ENCODE data around the gene GDI1.
A peak's percentile ranks its signal among the peaks of the same experiment; 100 is the strongest.

The GDI1 gene

DNA sequence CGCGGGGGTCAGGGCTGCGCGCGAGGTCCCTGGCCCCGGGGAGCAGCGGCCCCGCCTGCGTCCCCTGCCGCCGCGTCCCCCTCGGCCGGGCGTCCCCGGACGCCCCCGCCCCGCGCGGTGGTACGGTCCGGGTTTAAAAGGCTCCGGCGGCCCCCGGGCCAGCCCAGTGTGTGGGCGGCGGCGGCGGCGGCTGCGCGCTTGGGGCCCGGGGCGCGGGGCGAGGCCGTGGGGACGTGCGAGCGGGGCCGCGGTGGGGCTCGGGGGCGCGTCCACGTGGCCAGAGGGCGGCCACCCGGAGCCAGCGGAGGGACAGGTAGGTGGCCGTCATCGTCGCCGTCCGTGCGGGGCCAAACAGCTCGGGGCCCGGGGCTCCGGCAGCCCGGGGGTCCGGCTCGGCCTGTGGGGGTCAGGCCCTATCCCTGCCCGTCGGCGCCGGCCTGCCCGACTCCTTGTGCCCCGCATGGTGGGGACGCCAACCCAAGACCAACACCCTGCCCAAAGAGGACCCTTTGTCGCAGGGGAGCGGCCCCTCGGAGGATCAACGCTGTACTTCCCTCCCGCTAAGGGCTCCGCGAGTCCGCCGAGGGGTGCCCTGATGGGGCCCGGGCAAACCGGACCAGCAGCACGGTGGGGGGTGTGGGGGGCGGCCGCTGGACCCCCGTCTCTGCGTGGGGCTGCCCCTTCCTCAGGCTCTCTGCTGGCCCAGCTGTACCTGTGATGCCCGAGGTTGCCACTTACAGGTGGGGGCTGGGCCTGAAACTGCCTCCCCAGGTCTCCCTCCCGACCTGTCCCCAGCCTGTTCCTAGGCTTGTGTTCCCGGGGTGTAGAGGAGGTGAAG, 21.4 kb downstream of the GDI1 start, which contains the start of gene PLXNA3:
Gene PLXNA3, plus strand, starts transcription at position 166 of the 838 bp plus-strand sequence. CDS start 1,903 bp downstream, outside the sequence.
- Histone ChIP-seq H3K4me3 (peak within 1 kb of the TSS; percentile 77), H3K9ac (ENCODE audit: insufficient read length) (peak within 1 kb of the TSS; percentile 60), H3K9me3 (ENCODE audit: low read depth, low read length) (no peaks in the 10 kb centered on the region), H3K36me3 (ENCODE audit: insufficient read depth, low read length) (no peaks in the 10 kb centered on the region; the same call in 1 of the 2 replicates), H3K27ac (no peak within 1 kb of the TSS)
- DNase-seq (ENCODE audit: low read depth, low spot score), result no peak
- TF ChIP-seq FOXP2 (optimal IDR thresholded peaks at IDR 0.05; ENCODE audit: control extremely low read depth, extremely low read length, insufficient read depth) (no peak), POLR2AphosphoS5 (IDR thresholded peaks at IDR 0.05; ENCODE audit: borderline replicate concordance, low read depth, low read length) (no peak), EZH2 (IDR thresholded peaks at IDR 0.05) (no peak)

DNA sequence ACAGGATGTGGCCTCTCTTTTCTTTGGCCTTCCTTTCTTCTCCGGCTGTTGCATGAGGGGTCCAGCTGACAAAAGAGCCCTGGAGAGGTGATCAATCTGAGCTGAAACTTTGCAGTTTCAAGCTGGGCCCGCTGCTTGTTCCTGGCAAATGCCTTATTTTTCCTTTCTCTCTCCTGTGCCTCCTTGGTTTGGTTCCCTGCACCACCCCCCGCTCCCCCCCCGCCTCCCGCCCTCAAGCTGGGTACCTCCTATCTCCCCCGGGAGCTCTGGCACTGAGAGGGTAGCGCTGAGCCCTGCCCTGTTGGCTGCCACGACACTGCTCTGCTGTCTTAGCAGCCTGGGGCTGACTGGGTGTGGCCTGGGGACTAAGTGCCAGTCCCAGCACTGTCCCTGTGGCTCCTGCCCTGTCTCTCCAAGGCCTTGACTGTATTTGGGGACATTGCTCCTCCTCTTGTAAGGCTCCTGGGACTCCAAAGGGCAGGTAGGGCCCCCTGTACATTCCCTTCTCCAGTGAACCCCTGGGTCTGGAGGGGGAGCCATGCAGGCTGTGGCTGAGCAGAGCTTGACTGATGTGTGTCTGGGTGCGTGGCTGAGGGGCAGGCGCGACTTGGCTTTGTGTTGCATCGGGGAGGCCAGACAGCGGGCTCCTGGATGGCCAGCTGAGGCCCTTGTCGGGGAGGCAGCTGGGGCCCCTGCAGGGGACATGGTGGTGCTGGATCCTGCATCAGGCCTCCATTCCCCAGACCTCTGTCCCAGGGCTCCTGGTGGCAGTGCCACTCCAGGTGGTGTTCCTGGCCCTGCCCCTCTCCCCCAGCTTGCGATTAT, 22.2 kb downstream of the GDI1 start:
- Histone ChIP-seq H3K36me3 (ENCODE audit: insufficient read depth, low read length) (no peaks in the 10 kb centered on the region; the same call in 1 of the 2 replicates), H3K9me3 (ENCODE audit: low read depth, low read length) (no peaks in the 10 kb centered on the region), H3K9ac (ENCODE audit: insufficient read length) (peak overlapping the region; percentile 60), H3K4me3 (peak overlapping the region; percentile 77), H3K27ac (no peak overlapping the region)
- DNase-seq (ENCODE audit: low read depth, low spot score), result no peak
- TF ChIP-seq FOXP2 (optimal IDR thresholded peaks at IDR 0.05; ENCODE audit: control extremely low read depth, extremely low read length, insufficient read depth), result no peak
- no peak for TF ChIP-seq EZH2 (IDR thresholded peaks at IDR 0.05)
- TF ChIP-seq POLR2AphosphoS5 (IDR thresholded peaks at IDR 0.05; ENCODE audit: borderline replicate concordance, low read depth, low read length), result no peak

DNA sequence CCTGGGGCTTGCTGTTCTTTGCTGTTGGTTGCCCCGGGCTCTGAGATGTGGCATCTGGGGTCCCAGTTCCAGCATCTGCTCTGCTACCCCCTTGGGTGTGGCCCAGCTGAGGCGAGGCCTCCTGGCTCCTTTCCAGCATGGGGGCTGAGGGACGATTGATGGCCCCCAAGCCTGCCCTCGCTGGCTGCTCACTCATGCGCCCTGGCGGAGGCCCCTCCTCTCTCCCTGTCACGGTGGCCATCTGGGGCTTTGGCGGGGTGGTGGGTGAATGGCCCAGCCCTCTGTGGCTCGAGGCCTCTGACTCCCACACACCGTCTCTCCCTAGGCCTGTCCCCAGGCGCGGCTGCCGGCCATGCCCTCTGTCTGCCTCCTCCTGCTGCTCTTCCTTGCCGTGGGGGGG, 22.9 kb downstream of the GDI1 start:
- Histone ChIP-seq H3K4me3 (no peak overlapping the region), H3K27ac (no peak overlapping the region), H3K9me3 (ENCODE audit: low read depth, low read length) (no peaks in the 10 kb centered on the region), H3K36me3 (ENCODE audit: insufficient read depth, low read length) (no peaks in the 10 kb centered on the region; the same call in 1 of the 2 replicates), H3K9ac (ENCODE audit: insufficient read length) (no peak overlapping the region)
- TF ChIP-seq POLR2AphosphoS5 (IDR thresholded peaks at IDR 0.05; ENCODE audit: borderline replicate concordance, low read depth, low read length) (no peak), FOXP2 (optimal IDR thresholded peaks at IDR 0.05; ENCODE audit: control extremely low read depth, extremely low read length, insufficient read depth) (no peak), EZH2 (IDR thresholded peaks at IDR 0.05) (no peak)
- no peak for DNase-seq (ENCODE audit: low read depth, low spot score)

GRCh38 chrX:154460326-154460725, 23.4 kb downstream of the GDI1 start:
- Histone ChIP-seq H3K9ac (ENCODE audit: insufficient read length) (no peak overlapping the region), H3K4me3 (no peak overlapping the region), H3K9me3 (ENCODE audit: low read depth, low read length) (no peaks in the 10 kb centered on the region), H3K36me3 (ENCODE audit: insufficient read depth, low read length) (no peaks in the 10 kb centered on the region; the same call in 1 of the 2 replicates), H3K27ac (no peak overlapping the region)
- TF ChIP-seq POLR2AphosphoS5 (IDR thresholded peaks at IDR 0.05; ENCODE audit: borderline replicate concordance, low read depth, low read length) (no peak), EZH2 (IDR thresholded peaks at IDR 0.05) (no peak), FOXP2 (optimal IDR thresholded peaks at IDR 0.05; ENCODE audit: control extremely low read depth, extremely low read length, insufficient read depth) (no peak)
- DNase-seq (ENCODE audit: low read depth, low spot score), result no peak

DNA sequence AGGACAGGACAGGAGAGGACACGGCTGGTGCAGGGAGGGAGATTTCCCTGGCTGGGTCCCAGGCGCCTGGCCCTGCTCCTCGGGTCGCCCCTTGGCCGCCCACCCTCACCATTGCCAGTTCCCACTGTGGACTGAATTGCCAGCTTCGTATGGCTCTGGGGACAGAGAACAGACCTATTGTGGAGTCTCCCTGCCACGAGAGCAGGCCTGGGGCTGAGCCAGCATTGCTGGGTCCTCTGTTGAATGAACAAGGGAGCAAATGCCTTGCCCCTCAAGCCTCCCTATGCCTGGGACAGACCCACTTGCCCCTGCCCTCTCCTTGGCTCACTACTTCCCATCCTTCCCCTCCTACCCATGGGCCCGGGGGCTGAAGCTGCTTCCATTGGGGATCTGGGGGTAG, 25.4 kb downstream of the GDI1 start:
- H3K9ac ChIP-seq (ENCODE audit: insufficient read length), result no peak overlapping the region
- H3K36me3 ChIP-seq (ENCODE audit: insufficient read depth, low read length), result no peaks in the 10 kb centered on the region; the same call in 1 of the 2 replicates
- TF ChIP-seq EZH2 (IDR thresholded peaks at IDR 0.05) (no peak), FOXP2 (optimal IDR thresholded peaks at IDR 0.05; ENCODE audit: control extremely low read depth, extremely low read length, insufficient read depth) (no peak), POLR2AphosphoS5 (IDR thresholded peaks at IDR 0.05; ENCODE audit: borderline replicate concordance, low read depth, low read length) (no peak)
- no peaks in the 10 kb centered on the region for H3K9me3 ChIP-seq (ENCODE audit: low read depth, low read length)
- no peak for DNase-seq (ENCODE audit: low read depth, low spot score)
- no peak overlapping the region for H3K27ac ChIP-seq
- no peak overlapping the region for H3K4me3 ChIP-seq

GRCh38 chrX:154463611-154464220, 26.8 kb downstream of the GDI1 start:
- DNase-seq (ENCODE audit: low read depth, low spot score), result no peak
- Histone ChIP-seq H3K9me3 (ENCODE audit: low read depth, low read length) (no peaks in the 10 kb centered on the region), H3K36me3 (ENCODE audit: insufficient read depth, low read length) (no peaks in the 10 kb centered on the region; the same call in 1 of the 2 replicates), H3K4me3 (no peak overlapping the region), H3K27ac (no peak overlapping the region), H3K9ac (ENCODE audit: insufficient read length) (no peak overlapping the region)
- no peak for TF ChIP-seq EZH2 (IDR thresholded peaks at IDR 0.05)
- no peak for TF ChIP-seq FOXP2 (optimal IDR thresholded peaks at IDR 0.05; ENCODE audit: control extremely low read depth, extremely low read length, insufficient read depth)
- TF ChIP-seq POLR2AphosphoS5 (IDR thresholded peaks at IDR 0.05; ENCODE audit: borderline replicate concordance, low read depth, low read length), result no peak

- no peaks in the 10 kb centered on the region for H3K9me3 ChIP-seq (ENCODE audit: low read depth, low read length)
- H3K27ac ChIP-seq, result no peak overlapping the region
- DNase-seq (ENCODE audit: low read depth, low spot score), result no peak
- TF ChIP-seq POLR2AphosphoS5 (IDR thresholded peaks at IDR 0.05; ENCODE audit: borderline replicate concordance, low read depth, low read length), result no peak
- no peak for TF ChIP-seq FOXP2 (optimal IDR thresholded peaks at IDR 0.05; ENCODE audit: control extremely low read depth, extremely low read length, insufficient read depth)
- TF ChIP-seq EZH2 (IDR thresholded peaks at IDR 0.05), result no peak
- H3K4me3 ChIP-seq, result no peak overlapping the region
- no peak overlapping the region for H3K9ac ChIP-seq (ENCODE audit: insufficient read length)
- H3K36me3 ChIP-seq (ENCODE audit: insufficient read depth, low read length), result no peaks in the 10 kb centered on the region; the same call in 1 of the 2 replicates
Observed at GRCh38 chrX:154464806-154465365, 27.9 kb downstream of the GDI1 start.

All from SK-N-MC (cell line).